ENCODE results near the gene PRR22.

The PRR22 gene

DNA sequence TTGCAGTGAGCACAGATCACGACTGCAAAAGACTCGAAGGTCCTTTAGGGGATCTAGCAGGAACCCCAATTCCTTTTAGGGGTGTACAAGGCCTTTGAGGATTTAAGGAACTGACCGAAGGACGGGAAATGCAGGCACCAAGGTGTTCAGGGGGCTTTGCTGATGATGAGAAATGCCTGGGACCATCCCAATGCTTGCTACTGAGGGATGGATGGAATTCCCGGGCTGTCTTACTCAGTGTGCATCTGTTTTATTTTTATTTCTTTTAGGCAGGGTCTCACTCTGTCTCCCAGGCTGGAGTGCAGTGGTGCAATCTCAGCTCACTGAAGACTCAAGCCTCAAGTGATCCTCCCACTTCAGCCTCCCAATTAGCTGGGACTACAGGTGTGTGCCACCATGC is 11.3 kb downstream of the PRR22 start:
- no peak for DNase-seq (ENCODE audit: low read depth)
- H3K4me3 ChIP-seq (ENCODE audit: low read depth, low read length): no peak overlapping the region
- TF ChIP-seq CTCF (conservative IDR thresholded peaks at IDR 0.05; ENCODE audit: low read depth, low read length): no peak

- no peak for TF ChIP-seq CTCF (conservative IDR thresholded peaks at IDR 0.05; ENCODE audit: low read depth, low read length)
- no peak for DNase-seq (ENCODE audit: low read depth)
- H3K4me3 ChIP-seq (ENCODE audit: low read depth, low read length): no peak overlapping the region
These were observed 12.1 kb downstream of the PRR22 start for GRCh38 chr19:5772416-5772815.

DNA sequence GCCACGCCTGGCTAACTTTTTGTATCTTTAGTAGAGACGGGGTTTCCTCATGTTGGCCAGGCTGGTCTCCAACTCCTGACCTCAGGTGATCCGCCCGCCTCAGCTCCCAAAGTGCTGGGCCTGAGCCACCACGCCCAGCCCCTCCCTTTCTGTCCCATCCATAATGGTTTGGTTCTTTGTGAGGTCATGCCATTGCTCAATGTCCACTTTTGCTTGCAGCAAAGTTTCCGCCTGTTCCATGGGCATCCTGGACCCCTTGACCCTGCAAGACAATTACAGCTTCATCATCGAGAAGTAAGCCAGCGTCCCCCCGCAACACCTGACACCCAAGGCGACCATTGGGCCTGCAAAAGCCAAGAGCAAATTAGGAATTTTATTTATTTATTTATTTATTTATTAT is 16.6 kb downstream of the PRR22 start:
- DNase-seq (ENCODE audit: low read depth): no peak
- TF ChIP-seq CTCF (conservative IDR thresholded peaks at IDR 0.05; ENCODE audit: low read depth, low read length): no peak
- H3K4me3 ChIP-seq (ENCODE audit: low read depth, low read length): no peak overlapping the region

DNA sequence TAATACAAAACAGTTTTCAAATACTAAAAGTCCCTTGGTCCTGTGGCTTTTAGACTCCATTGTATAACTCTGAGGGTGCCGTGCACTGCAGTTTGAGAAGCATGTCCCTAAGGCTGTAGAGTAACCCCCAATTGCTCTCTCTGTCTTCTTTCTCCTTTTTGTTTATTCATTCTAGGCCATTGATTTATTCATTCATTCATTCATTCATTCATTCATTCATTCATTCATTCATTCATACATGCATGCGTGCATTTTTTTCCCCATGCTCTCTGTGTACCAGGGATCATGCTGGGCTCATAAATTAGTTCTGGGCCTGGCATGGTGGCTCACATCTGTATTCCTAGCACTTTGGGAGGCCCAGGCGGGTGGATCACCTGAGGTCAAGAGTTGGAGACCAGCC is 19.3 kb downstream of the PRR22 start:
- H3K4me3 ChIP-seq (ENCODE audit: low read depth, low read length): no peak overlapping the region
- TF ChIP-seq CTCF (conservative IDR thresholded peaks at IDR 0.05; ENCODE audit: low read depth, low read length): no peak
- no peak for DNase-seq (ENCODE audit: low read depth)

- no peak for DNase-seq (ENCODE audit: low read depth)
- TF ChIP-seq CTCF (conservative IDR thresholded peaks at IDR 0.05; ENCODE audit: low read depth, low read length): no peak
- H3K4me3 ChIP-seq (ENCODE audit: low read depth, low read length): no peak overlapping the region
These were observed 21.8 kb downstream of the PRR22 start for GRCh38 chr19:5762608-5763217.

DNA sequence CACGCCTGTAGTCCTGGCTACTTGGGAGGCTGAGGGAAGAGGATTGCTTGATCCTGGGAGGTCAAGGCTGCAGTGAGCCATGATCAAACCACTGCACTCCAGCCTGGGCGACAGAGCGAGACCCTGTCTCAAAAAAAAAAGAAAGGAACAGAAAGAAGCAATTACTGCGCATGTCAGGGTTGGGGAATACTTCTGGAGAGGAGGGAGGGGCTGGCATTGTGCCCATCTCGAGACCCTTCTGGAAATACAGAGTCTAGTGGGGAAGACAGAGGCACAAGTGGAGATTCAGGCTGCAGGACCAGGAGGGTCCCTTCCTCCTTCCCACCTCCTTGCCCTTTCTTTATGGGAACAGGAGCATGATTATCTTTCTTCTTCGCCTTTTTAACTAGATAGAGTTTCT is 30.8 kb downstream of the PRR22 start:
- H3K4me3 ChIP-seq (ENCODE audit: low read depth, low read length): no peak overlapping the region
- DNase-seq (ENCODE audit: low read depth): no peak
- TF ChIP-seq CTCF (conservative IDR thresholded peaks at IDR 0.05; ENCODE audit: low read depth, low read length): no peak

- H3K4me3 ChIP-seq (ENCODE audit: low read depth, low read length): no peak overlapping the region
- DNase-seq (ENCODE audit: low read depth): no peak
- TF ChIP-seq CTCF (conservative IDR thresholded peaks at IDR 0.05; ENCODE audit: low read depth, low read length): no peak
These were observed 32.8 kb downstream of the PRR22 start for GRCh38 chr19:5751709-5752108.
